HG02884 (cell line): ENCODE results near the gene EXOC6B.
"Not testable (repeated sequence)": the region's sequence is repeated elsewhere in the genome, so short reads cannot be mapped to it uniquely, and the experiment has no call there.

ENCODE experiments used
- ATAC-seq: cut with Tn5 transposase; IDR thresholded peaks from one replicate; pipeline ENCODE4 v1.9.1; 2021; ENCODE audit warnings: mild to moderate bottlenecking, moderate library complexity; ENCODE audit not compliant: unreplicated experiment

The EXOC6B gene

DNA sequence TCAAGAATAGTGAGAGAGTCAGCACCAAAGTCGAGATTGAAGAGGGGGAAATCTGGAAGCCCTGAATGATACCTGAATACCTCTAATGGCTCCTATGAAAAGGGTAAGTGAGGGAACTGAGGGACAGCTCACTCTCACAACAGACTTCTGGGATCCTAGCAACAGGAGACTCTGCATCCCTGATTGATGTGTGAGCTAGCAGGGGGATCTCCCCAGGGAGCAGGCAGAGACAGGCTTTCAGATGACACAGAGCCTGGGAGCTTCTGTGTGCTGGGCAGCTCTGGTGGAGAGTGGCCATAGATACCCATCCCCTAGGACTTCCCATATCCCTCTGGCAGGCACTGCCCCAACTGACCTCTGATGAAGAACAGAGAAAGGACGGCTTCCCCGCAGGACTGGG is 206.2 kb downstream of the EXOC6B start:
- ATAC-seq = no peak

DNA sequence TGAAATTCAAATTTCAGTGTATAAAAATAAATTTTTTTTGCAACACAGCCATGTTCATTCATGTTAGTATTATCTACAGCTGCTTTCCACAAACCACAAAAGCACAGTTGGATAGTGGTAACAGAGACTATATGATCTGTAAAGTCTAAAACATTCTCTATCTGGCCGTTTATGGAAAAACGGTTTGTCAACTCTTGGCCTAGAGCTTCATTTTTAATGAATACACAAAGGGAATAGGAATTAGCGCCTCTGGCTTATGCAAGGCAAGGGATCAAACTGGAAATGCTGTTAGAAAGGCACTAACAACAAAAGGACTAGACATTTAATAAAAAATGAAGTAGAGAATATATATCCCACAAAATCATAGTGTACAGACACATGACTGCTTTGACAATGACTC is 211.9 kb downstream of the EXOC6B start:
- no peak for ATAC-seq

DNA sequence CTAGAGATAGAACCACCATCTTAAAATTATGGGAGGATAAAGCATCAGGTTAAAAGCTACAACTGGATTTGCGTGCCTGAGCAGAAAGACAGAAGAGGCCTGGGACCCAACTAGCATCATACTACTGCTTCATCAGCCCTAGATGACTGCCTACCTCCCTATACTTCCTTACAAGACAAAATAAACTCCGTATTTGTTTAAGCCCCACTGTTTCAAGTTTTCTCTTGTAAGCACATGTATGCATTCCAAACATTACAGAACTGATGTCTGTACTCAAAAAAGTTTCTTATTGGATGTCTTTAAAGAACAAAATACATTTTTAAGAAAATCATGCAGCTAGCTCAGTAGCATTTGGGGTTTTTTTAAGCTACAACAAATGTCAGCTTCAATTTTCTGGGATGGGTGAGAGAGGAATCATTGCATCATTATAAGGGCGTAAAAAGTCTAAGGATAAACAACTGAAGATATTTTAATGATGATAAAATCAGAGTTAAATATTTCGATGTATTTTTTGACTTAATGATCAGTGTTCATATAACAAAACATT is 213.1 kb downstream of the EXOC6B start:
- ATAC-seq = no peak

DNA sequence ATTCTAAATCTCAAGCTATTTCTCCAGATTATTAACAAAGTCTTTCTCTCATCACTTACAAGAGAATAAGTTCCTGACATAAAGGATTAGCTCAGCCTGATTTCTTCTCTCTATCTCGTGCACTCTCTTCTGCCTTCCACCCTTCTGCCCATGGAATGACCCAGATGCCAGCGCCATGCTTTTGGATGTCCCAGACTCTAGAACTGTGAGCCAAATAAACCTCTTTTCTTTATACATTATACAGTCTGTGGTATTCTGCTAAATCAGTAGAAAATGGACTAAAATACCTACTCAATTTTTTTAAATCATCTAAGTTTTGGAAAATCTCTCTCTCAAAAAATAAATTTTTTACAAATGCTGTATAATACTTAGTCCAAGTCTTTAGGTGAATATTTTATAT is 218.6 kb downstream of the EXOC6B start:
- no peak for ATAC-seq

DNA sequence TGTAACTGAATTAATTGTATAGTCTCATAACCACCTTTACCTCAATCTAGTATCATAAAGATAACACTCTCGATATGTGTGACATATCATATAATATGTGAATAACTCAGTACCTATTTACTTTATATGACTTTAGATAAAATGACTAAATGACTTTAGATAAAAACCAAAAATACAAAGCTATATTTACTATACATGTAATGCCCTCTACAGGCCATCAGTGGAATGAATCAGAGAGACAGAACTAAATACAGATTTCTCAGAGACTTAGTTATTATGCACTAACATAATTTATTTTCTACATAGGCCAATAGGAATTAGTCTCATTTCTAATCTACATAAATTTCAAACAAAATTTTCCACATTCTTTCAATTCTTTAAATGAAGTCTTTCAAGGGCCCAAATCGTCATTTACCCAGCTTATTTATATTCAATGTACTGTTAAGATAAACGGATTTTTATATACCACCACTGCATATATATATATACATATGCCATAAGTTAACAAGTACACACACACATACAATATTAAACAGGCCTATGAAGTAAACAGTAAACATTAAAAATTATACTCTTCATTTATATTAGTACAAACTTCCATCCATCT is 219.9 kb downstream of the EXOC6B start:
- ATAC-seq = no peak

DNA sequence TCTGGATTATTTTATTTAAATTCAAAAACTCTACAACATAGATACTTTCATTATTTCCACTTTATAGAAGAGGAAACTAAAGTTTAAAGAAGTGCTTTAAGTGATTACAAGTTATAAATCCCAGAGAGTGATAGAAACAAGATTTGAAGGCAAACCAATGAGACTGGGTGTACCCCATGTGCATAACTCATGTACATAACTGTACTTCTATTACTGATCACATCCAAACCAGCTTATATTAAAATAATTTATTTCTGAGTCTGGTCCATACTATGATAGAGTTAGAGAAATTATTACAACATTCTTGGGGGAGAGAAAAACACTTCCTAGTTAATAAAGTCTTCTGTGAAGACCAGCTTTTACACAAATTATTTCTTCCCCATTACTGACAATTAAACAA is 221.4 kb downstream of the EXOC6B start:
- ATAC-seq = no peak

DNA sequence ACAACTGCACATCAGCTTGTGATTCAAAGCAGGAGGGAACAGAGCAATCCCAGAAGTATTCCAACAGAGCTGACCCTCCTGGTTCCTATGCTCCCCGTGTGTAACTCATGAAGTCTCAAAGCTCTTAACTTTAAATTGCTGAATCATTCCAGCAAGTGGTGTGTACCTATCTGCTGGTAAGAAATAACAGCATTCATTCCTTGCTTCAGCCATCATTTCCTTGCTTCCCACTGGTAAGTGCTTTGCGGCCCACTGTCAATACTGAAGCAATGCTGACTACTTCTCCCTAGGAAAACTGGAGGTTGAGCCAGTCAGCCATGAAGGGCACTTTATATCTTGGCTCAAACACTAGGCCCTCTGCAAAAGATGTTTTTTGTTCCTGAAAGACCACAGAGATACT is 222.4 kb downstream of the EXOC6B start:
- no peak for ATAC-seq

DNA sequence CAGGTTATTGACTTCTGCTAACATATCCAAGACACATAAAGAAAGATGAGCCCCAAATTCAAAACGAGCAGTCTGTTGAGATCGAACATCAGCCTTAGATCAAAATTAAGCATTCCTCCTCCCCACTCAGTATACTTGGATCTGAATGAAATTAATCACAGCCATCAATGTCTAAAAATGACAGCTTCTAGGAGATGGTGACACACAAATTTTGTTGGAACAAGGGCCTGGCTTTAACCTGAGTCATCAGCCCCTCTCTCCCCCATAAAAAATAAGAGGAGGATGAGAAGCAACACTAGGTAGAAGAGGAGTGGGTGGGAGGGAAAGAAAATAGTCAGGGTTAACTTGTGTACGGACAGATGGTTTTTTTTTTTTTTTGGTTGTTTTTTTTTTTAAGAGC is 223.1 kb downstream of the EXOC6B start:
- ATAC-seq = no peak

DNA sequence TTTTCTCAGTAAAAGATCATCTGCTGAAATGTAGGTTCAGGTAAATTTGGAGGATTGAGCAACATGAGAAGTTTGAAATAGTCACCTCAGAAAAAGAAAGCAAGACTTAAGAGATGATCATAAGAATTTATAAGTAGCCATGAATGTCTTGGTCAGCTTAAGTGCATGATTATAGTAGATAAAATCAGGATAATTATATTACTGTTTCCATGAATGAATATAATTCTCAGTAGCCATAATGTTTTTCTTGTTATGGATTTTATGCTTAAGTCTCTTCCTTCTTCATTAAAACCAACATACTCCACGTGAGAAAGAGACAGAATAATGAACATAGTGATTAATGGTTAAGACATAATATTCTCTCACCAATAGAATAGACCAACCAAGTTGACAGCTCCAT is 223.7 kb downstream of the EXOC6B start:
- ATAC-seq = no peak

DNA sequence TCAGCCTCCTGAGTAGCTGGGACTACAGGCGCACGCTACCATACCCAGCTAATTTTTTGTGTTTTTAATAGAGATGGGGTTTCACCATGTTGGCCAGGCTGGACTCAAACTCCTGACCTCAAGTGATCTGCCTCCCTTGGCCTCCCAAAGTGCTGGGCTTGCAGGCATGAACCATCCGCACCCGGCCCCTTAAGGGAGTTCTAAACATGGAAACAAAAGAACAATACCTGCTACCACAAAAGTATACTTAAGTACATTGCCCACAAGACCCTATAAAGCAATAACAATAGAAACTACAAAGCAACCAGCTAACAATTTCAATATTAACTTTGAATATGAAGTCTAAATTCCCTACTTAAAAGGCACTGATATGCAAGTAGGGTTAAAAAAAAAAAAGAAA is 242.0 kb downstream of the EXOC6B start:
- ATAC-seq = not testable (repeated sequence)

DNA sequence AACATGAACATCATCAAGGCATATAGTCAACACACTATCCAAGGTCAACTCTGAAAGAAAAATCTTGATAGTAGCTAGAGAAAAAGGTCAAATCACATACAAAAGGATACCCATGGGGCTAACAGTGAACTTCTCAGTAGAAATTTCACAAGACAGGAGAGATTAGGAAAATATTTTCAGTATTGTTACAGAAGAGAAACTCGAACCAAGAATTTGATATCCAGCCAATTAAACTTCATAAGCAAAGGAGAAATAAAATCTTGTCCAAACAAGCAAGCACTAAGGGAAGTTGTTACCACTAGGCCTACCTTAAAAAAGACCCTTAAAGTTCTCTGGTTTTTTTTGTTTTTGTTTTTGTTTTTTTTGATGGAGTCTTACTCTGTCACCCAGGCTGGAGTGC is 242.5 kb downstream of the EXOC6B start:
- ATAC-seq = no peak

DNA sequence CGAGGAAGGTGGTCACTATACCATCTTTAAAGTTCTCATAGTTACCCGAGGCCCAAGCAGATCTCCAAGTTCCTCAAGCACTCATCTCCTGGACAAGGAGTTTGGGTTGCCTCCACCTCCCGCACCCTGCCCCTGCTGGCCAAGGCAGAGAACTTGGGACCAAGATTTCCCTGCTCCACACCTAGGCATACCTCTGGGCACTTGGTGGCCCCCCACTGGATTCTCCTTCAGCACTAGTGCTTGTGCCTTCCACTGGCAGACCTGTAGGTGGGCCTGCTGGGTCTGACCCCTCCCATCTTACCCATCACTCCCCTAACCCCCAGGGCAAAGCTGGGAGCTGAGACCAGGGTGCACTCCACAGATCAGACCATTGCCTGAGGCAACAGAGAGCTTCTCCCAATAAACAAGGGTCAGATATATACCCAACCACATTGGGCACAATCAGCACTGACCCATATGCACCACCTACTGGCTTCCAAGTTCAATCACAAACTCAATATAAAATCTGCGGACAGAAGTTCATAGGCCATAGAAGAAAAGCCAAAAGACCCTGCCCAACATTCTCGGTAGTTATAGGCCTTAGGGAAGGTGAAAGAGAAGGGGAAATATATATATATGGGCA is 244.2 kb downstream of the EXOC6B start:
- no peak for ATAC-seq

DNA sequence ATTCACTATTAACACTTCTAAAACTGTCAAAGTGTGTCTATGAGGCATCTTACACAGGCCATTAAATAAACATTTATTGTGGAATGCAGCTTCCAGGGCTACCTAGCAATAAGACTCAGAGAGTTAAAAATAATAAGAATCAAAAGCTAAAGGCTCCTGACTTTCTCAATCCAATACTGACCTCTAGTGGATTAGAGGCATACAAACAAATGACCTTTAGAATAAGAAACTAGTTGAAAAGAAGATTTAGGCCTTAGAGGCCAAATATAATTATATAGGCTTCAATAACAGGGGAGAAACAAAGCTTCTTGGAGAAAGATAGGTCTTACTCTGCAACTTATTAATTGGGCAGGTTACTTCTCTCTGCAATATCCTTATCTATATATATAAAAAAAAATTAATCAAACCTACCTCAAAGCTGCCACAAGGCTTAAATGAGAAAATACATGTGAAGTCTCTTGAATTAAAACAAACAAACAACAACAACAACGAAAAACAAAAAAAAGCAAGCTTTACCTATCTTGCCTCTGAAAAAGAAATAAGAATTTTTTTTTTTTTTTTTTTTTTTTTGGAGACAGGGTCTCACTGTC is 246.1 kb downstream of the EXOC6B start:
- no peak for ATAC-seq

DNA sequence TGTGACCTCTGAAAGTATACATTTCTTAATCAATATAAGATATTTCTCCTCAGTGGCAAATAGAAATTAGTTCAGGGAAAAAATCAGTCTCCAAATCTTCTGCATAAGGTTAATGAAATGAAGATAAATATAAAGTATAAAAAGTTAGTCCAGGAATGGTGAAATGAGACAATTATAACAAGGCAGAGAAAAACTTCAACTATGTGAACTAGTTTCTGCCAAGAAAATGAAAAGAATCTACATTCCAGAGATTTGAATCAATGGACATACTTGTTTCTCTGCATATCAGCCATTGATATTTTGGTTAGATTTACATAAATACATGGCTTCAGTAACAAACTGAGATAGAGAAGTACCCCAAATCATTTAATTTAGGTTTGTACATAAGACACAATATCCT is 249.0 kb downstream of the EXOC6B start:
- ATAC-seq = no peak

DNA sequence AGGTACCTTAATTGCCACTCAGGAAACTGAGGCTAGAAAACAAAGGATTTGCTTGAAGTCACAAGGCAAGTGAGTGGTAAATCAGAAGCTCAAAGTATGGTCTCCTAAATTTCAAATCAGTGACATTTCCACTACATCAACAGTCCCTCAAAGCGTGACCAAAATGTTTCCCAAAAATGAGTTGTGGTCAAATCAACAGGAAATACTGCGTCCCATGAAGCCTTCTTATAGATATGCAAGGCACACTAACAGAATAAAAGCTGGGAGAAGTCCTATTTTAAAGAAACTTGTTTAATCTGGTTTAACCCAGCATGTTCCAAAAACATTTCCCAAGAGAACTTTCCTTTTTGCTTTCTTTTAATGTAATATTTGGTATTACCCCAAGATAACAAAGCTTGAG is 249.4 kb downstream of the EXOC6B start:
- ATAC-seq = no peak

DNA sequence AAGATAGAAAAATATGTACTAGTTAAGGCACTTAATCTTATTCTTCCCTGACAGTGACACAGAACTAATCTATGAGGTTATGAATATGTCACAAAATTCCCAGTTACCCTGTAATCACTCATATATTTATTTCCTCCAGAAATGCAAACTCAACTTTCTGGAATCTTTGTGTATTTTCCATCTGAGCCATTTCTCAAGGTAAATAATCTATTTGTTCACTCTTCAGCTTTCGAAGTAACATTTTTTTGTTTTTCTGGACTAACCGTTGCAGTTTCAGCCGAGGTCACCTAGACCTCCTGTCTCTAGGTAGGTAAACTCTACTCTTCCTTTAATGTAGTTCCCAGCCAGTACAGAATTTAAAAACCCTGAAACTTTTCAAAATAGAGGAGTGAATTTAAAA is 250.9 kb downstream of the EXOC6B start:
- no peak for ATAC-seq

DNA sequence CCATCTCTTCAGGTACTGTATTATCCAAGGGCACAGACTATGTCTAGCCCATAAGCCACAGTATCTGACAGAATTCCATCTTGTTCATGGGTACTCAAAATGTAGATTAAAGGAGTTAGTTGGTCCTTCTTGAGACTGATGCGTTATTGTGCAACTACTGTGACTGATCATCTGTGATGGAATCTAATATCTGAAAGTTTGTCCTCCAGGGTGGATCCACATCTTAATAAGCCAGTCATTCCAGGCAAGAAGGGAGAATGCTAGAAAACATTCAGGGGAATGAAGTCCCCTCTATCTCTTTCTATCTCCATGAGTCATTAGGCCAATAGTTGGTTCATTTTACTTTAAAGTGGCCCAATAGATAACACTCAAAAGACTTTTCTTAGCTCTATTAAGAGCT is 252.6 kb downstream of the EXOC6B start:
- ATAC-seq = no peak

DNA sequence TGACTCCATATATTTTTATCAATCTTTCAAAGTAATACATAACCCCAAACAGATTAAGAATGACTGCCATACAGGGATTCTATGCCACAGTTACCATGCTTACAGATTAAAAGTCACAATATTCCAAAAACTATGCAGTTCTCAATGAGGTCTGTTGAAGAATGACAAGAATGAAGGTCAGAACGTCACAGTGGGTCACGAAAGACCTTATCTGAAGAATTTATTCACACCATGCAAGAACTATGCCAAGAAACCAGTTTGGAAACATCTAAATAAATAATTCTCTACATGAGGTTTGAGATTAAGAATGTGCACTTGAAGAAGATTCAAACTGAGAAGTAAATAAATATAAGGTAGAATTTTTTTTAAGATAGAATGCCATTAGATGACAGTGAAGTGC is 253.3 kb downstream of the EXOC6B start:
- no peak for ATAC-seq

DNA sequence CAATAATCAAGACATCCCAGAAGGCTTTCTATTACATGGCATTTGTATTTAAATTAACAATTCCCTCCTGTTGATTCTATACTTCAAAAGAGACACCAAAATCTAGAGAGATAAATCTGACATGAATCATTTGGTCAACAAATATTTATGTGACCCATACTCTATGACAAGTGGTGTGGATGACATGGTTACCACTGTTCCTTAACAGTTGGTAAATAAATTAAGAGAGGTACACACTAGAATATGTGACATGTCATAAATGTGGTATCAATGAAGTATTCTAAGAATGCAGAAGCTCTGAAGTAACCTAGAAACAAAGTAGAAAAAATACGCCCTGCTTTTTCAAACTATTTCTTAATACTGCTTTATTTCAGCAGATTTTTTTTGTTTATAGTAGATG is 255.4 kb downstream of the EXOC6B start:
- no peak for ATAC-seq

DNA sequence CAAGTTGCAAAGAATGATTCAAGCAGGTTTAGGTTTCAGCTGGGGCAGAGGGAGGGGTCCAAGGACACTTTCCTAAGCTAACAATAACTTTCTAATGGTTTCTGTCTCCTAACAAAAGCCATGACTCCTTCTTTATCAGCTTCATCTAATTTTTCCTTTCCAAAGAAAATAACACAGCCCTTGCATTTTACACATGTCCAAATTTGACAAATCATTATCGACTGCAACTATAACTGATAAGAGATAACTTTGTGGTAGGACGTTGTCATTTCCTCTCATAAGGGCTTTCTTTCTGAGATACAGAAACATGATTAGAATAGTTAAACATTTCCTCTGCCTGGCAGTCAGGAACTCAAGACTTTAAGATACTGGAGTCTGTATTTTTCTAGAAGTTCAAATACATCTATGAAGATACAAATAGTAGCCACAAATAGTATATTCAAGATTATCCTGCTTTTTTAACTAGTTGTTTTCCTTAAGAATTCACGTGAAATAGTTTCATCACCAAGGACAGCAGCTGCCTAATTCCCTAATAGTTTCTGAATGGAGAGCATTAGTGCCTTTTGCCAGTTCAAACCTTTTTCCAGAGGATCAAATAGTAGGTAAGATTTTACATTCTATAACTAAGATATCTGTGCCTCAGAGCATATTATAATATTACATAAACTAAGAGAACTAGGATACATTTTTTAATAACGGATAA is 263.2 kb downstream of the EXOC6B start:
- no peak for ATAC-seq

DNA sequence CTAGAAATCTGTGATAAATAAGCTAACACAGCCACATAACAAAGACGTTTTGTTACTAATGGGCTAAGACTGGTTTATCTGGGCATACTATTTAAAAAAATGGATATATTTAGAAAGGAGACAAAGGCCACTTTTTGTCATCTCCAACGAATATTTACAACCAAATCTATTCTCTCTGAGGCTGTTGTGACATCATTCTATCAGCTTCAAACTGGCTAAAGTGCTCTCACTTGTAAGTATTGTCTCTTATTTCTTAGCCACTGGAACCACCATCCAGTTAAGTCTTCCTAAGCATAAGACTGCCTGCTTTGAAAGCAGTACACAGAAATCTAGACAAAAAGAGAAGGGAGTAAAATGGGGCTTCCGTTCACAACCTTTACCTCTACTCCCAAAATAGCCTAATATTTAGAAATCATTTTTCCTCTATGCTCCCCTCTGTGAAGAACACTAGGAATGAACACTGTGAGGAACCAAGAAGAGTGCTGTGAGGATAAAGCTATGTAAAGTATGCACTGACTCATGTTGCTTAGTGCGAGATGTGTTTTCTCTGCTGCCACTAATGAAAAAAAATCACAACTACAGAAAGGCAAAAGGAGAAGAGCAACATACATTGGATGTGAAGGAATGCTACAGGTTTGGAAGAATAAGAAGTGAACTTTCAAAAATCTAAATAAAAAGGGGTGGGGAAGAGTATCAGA is 264.1 kb downstream of the EXOC6B start:
- no peak for ATAC-seq
